Uterus (tissue), 2 donors: ENCODE results near the gene PLXNC1.

Experiments used
- CTCF ChIP-seq, 4 experiments: fragments of 200-600 bp in 2 of 4; fragments of 450-650 bp in 2 of 4; sonication (generic) in 2 of 4; IDR thresholded peaks; one replicate each; pipeline ENCODE4 v1.5.1; 2016 to 2019; ENCODE audit warnings: antibody characterized with exemption in 4 of 4, mild to moderate bottlenecking in 2 of 4, moderate library complexity in 1 of 4
- POLR2A ChIP-seq, 2 donors: fragments of 450-650 bp; IDR thresholded peaks; one replicate each; pipeline ENCODE4 v1.6.1; 2016; ENCODE audit warnings: antibody characterized with exemption in 2 of 2, mild to moderate bottlenecking in 1 of 2, moderate library complexity in 1 of 2

GRCh38 chr12:94329366-94329765 lies 181.0 kb downstream of the PLXNC1 start:
- TF ChIP-seq CTCF (IDR thresholded peaks at IDR 0.05) (peak in 1 of 4 experiments; percentile 25), POLR2A (IDR thresholded peaks at IDR 0.05) (no peak)
